ENCODE measurements around the gene RAG1.

RAG1 gene

DNA sequence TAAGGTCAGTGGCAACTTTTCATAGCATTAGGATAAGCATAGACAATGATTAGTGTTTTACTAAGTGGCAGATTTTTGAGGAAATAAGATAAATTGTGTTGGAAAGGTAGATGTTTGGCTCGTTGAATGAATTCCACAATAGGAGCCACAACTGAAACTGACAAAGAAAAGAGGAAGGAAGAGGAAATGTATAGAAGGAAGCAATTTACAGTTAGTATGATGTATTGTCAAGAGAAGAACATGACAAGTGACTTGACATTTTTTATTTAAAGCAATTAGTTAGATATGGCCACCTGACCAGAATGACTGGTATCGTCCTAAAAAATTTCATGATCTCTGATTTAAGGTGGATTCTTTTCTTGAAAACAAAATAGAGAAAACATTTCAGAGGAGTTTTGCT lies 33.3 kb downstream of the RAG1 start:
- Mint-ChIP-seq H3K9me3 (no peaks in the 10 kb centered on the region), H3K36me3 (no peaks in the 10 kb centered on the region), H3K4me1 (no peaks in the 10 kb centered on the region), H3K4me3 (no peak overlapping the region), H3K27ac (no peak overlapping the region), H3K27me3 (peaks cover 3% of the 10 kb centered on the region)
- CTCF ChIA-PET = no interaction called here
- no peak for DNase-seq

DNA sequence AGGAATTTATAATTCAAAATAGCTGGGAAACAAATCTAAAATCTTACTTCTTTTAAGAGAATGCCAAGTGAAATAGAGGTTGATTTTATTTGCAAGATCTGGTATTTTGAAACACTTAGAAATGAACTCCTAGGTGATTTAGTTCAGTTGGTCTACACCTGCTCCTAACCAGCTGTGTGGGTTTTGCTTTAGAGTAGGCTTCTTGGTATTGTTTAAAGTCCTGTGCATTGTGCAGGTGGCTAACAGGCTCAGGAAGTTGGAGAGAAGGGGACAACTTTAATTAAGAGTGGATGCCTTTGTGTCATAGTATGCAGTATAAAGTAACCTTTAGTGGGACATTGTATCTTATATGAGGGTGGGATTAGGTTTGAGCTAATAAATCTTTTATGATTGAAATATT lies 34.3 kb downstream of the RAG1 start:
- CTCF ChIA-PET = interaction anchor here (1.5 kb wide), 1 partner anchor 38 kb away, joined by 5 read pairs; no protein-coding TSS in a partner anchor
- H3K4me3 Mint-ChIP-seq = no peak overlapping the region

DNA sequence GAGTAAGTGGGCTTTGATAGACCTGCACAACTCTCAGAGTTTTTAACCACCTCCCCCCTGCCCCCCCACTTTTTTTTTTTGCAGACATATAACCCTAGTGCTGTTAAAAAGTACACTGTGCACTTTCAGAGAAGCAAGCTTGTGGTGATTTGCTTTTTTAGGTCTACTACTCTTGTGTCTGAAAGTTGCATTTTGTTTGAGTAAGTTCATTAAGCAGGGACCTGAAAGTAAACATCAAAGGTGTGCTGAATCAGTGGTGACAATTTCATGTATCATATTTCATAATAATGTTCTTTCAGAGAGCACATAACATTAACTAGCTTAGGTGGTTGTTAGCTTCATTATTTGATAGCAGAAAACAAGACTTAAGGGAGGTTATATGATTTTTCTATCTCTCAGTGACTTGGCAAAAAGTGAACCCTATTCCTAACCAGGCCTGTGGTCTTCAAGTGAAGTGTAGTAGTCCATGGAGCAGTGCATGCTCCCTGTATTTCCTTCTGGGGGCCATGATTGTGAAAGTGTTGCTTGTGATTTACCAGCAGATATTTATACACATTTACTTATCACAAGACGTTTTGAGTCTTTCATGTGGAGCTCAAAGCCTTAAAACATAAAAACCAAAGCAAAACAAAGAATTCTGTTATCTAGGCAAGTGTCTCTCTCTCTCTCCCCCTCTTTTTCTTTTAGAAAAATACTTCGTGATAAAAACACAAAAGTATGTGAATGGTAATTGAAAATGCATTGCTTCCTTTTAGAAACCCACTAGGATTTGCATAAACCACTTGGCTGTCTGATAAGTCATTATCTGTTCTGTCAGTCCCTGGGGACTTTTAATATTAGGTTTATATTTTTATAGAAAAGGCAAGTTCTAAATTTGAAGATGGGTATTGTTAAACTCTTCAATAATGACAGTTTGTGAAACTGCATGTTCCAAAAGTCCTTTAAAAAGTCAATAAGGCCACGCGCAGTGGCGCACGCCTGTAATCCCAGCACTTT lies 37.7 kb downstream of the RAG1 start:
- Mint-ChIP-seq H3K27me3 (no peaks in the 10 kb centered on the region), H3K4me1 (no peaks in the 10 kb centered on the region), H3K27ac (no peak overlapping the region), H3K36me3 (no peaks in the 10 kb centered on the region), H3K9me3 (no peaks in the 10 kb centered on the region), H3K4me3 (no peak overlapping the region)
- CTCF ChIA-PET = interaction anchor here (0.9 to 1.0 kb wide), 2 partner anchors 12 to 48 kb away, joined by 3 read pairs; no protein-coding TSS in a partner anchor
- DNase-seq = no peak

More for the DNA sequence above, 34.3 kb downstream of the RAG1 start:
- Mint-ChIP-seq H3K4me1 (no peaks in the 10 kb centered on the region), H3K36me3 (no peaks in the 10 kb centered on the region), H3K27ac (no peak overlapping the region), H3K9me3 (no peaks in the 10 kb centered on the region), H3K27me3 (peaks cover 3% of the 10 kb centered on the region)
- DNase-seq = no peak

DNA sequence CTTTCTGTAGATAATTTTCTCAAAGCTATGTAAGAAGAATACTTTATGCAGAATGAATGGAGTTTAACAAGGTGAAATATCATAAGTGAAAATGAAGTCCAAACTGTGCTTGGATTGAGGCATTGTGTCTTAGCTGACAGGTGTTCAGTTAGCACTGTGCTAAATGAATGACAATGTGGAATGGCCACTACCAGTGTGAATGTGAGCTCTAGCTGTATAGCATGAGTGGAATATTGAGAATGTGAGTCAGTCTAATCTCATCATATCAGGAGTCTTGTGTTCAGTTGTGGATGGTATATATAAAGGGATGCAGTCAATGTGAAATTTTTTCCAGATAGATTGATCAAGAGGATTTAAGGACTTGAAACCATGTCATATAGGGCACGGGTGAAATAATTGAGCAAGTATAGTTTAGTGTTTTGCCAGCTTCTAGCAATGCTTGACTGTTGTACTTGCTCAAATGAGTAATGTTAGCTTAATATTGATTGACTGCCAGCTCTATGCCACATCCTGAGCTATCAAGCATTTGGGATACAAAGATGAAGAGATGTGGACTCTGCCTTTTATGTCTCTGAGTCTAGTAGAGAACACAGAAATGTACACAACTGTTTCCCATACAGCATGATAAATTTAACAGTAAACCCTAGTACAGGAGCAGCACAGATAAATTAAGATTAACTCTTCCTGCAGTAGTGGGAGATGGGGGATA lies 40.8 kb downstream of the RAG1 start:
- CTCF ChIA-PET = interaction anchor here (1.1 kb wide), 1 partner anchor 44 kb away, joined by 3 read pairs; no protein-coding TSS in a partner anchor
- Mint-ChIP-seq H3K27ac (no peak overlapping the region), H3K4me1 (no peaks in the 10 kb centered on the region), H3K27me3 (no peaks in the 10 kb centered on the region), H3K9me3 (no peaks in the 10 kb centered on the region), H3K4me3 (no peak overlapping the region), H3K36me3 (no peaks in the 10 kb centered on the region)
- DNase-seq = no peak

DNA sequence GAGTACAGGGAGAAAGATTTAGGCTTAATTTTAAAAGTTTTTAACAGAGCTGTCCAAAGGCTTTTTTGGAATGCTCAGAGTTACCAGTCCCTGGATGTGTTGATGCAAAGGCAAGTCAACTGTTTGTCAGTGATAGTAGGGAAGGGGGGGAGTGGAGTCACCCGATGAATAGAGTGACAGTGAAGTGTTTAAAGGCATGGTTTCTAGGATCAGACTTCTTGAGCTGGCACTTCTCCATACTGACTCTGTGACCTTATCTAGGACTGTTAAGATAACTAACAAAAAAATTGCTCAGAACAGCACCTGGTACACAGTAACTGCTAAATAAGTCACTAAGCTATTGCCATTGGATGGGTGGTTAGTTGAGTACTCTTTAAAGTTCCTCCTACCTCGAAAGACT lies 41.6 kb downstream of the RAG1 start:
- no peaks in the 10 kb centered on the region for H3K36me3 Mint-ChIP-seq
- no peaks in the 10 kb centered on the region for H3K4me1 Mint-ChIP-seq
- no peak overlapping the region for H3K27ac Mint-ChIP-seq
- H3K9me3 Mint-ChIP-seq = no peaks in the 10 kb centered on the region
- H3K4me3 Mint-ChIP-seq = no peak overlapping the region
- H3K27me3 Mint-ChIP-seq = no peaks in the 10 kb centered on the region
- DNase-seq = no peak
- CTCF ChIA-PET = no interaction called here

DNA sequence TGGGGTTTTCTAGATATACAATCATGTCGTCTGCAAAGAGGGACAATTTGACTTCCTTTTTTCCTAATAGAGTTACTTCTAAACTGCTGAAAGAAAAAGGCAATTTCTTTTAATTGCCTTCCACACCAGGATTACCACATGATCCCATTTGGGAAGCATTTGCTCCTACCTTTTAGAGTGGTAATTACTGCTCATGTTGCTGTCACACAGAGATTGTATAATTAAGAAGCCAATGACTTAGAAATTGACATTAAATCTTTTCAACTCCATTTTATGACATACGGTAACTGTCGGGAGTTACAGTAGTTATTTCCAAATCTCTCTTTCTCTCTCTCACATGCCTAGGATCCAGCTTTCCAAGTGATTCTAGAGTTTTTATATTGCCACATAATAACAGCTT lies 48.0 kb downstream of the RAG1 start:
- CTCF ChIA-PET = no interaction called here
- no peaks in the 10 kb centered on the region for H3K9me3 Mint-ChIP-seq
- no peak overlapping the region for H3K4me3 Mint-ChIP-seq
- H3K27ac Mint-ChIP-seq = no peak overlapping the region
- H3K4me1 Mint-ChIP-seq = no peaks in the 10 kb centered on the region
- no peaks in the 10 kb centered on the region for H3K36me3 Mint-ChIP-seq
- no peak for DNase-seq
- peaks cover 8% of the 10 kb centered on the region for H3K27me3 Mint-ChIP-seq

DNA sequence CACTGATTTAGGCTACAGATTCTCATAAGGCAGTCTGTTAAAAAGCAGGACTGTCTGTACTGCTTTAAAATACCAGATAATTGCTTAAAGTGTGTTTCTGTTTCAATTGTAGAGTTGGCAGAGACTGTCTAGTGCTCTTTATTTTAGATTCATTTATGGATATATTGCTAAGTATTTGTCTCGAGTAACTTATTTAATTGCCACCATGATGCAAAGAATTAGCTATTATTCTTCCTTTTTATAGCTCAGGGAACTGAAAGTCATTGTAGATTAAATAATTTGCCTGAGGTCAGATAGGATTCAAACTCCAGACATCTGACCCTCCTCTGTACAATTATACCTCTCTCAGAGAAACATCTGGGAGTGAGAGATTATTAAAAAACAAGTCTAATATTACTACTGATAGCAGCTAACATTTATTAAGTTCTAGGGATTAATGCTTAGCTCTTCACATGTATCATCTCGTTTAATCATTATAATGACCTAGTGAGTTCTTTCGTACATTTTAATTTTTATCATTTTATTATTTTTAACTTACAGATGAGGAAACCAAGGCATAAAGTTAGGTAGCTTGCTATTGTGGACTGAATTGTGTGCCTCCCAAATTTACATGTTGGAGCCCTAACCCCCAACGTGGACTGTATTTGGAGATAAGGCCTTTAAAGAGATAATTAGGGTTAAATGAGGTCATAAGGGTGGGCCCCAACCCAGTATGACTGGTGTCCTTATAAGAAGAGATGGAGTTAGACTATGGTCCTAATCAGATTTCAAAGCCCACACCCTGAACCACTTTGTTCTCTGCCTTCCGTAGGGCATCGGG lies 49.9 kb downstream of the RAG1 start:
- Mint-ChIP-seq H3K27ac (no peak overlapping the region), H3K4me3 (no peak overlapping the region), H3K9me3 (no peaks in the 10 kb centered on the region), H3K27me3 (peaks cover 8% of the 10 kb centered on the region), H3K36me3 (no peaks in the 10 kb centered on the region), H3K4me1 (no peaks in the 10 kb centered on the region)
- no peak for DNase-seq
- CTCF ChIA-PET = interaction anchor here (0.8 to 1.0 kb wide), 2 partner anchors 12 to 53 kb away, joined by 3 read pairs; no protein-coding TSS in a partner anchor

DNA sequence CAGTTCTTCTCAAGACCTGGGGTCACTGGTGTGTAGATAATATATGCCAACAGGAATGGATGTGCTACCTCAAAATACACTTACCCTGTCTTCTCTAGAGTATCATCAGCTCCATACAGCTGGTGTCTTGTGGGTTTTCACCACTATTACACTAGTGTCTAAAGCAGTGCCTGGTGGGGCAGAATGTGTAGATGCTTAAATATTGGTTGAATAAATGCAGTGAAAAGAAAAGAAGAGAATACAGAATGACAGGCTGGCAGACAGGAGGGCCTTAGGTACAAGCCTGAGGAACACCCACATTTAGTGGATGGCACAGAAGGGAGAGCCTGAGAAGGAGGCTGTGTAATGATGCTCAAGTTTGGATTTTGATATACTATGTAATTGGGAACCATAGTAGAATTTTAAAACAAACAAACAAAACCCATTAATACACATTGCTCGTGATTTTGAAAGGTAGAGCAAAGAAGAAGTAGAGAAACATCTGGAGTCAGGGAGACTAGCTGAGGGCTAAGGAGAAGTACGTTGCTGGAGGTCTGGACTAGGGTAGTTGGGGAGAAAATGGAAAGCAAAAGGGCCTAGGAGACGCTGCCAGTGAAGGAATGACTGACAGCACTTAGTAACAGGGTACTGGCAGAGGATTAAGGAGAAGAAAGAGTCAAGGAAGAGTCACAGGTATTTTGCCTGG lies 50.7 kb downstream of the RAG1 start:
- Mint-ChIP-seq H3K27me3 (peaks cover 8% of the 10 kb centered on the region), H3K4me1 (no peaks in the 10 kb centered on the region), H3K27ac (no peak overlapping the region), H3K36me3 (no peaks in the 10 kb centered on the region), H3K9me3 (no peaks in the 10 kb centered on the region), H3K4me3 (no peak overlapping the region)
- CTCF ChIA-PET = interaction anchor here (0.7 to 1.0 kb wide), 3 partner anchors 10 to 277 kb away, joined by 3 read pairs; no protein-coding TSS in a partner anchor
- DNase-seq = no peak

DNA sequence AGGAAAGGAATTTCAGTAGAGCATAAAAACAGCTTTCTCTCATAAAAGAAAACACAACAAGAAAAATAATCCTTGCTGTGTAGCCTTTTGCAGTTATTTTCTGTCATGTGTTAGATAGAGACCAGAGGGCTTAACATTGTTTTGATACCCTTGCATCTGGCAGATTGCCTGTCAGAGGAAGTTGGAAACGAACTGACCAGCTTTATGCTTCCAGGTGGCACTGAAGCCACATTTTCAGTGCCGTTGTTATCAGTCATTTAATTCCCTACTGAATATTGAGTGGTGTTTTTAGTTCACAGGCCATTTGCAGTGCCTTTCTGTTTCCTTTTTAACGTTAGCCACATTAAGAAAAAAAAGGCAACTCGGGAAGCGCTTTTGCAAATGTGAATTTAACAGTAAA lies 51.7 kb downstream of the RAG1 start:
- DNase-seq = no peak
- no peak overlapping the region for H3K4me3 Mint-ChIP-seq
- no peaks in the 10 kb centered on the region for H3K36me3 Mint-ChIP-seq

DNA sequence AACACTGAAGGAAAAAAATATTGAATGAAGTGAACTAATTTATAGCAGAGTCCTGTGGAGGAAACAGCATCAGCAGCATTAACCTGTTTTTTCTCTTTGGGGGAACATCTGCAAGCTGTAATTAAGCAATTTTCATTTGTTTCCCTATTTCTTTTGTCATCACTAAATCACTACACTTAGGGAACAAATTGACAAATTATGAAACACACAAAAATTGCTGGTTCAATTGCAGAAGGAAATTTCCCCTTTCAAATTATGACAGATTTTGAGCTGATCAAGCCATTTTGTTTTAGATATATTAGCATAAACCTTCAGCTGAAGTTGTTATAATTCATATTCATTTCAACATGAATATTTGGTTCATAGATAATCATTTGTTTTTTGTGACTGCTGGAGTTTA lies 52.4 kb downstream of the RAG1 start:
- Mint-ChIP-seq H3K27ac (no peak overlapping the region), H3K4me1 (no peaks in the 10 kb centered on the region), H3K27me3 (peaks cover 8% of the 10 kb centered on the region), H3K36me3 (no peaks in the 10 kb centered on the region), H3K4me3 (no peak overlapping the region), H3K9me3 (no peaks in the 10 kb centered on the region)
- DNase-seq = no peak
- CTCF ChIA-PET = interaction anchor here (1.4 kb wide), 1 partner anchor 127 kb away, joined by 3 read pairs; no protein-coding TSS in a partner anchor

More for the DNA sequence above, 51.7 kb downstream of the RAG1 start:
- Mint-ChIP-seq H3K9me3 (no peaks in the 10 kb centered on the region), H3K27me3 (peaks cover 8% of the 10 kb centered on the region), H3K4me1 (no peaks in the 10 kb centered on the region), H3K27ac (no peak overlapping the region)
- CTCF ChIA-PET = interaction anchor here (0.7 to 0.8 kb wide), 2 partner anchors 9 to 278 kb away, joined by 3 read pairs; no protein-coding TSS in a partner anchor

DNA sequence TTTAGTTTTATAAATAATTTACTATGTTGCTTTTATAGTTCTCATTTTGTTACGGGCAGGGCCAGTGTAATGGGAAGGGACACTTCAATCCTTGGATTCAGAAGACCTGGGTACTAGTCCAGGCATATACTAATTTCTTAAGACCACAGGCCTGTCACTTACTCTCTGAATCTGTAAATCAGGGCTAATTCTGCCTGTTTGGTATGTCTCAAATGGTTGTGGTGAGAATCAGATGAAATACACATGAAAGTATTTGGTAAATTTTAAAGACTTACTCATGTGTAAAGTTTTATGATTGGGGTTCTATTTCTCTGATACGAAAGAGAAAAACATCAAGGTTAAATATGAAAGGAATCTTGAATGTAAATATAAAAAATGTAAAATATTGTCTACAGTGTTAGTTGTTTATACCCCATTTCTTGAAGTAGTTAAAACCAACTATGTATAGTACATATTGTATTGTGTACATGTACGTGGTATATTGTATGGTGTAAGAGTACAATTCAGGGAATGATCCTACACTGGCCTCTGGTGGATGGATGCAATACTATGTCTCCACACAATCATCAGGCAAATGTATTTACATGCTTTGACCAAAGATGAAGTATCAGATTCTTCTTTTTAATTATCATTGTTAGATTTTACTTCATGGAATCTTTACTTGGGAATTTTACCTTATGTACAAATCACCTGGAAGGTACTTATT lies 54.8 kb downstream of the RAG1 start:
- H3K36me3 Mint-ChIP-seq = no peaks in the 10 kb centered on the region
- no peak overlapping the region for H3K4me3 Mint-ChIP-seq
- CTCF ChIA-PET = interaction anchor here (1.1 kb wide), 1 partner anchor 58 kb away, joined by 4 read pairs; no protein-coding TSS in a partner anchor
- H3K27ac Mint-ChIP-seq = no peak overlapping the region
- no peak for DNase-seq
- peaks cover 8% of the 10 kb centered on the region for H3K27me3 Mint-ChIP-seq
- H3K9me3 Mint-ChIP-seq = no peaks in the 10 kb centered on the region
- no peaks in the 10 kb centered on the region for H3K4me1 Mint-ChIP-seq

DNA sequence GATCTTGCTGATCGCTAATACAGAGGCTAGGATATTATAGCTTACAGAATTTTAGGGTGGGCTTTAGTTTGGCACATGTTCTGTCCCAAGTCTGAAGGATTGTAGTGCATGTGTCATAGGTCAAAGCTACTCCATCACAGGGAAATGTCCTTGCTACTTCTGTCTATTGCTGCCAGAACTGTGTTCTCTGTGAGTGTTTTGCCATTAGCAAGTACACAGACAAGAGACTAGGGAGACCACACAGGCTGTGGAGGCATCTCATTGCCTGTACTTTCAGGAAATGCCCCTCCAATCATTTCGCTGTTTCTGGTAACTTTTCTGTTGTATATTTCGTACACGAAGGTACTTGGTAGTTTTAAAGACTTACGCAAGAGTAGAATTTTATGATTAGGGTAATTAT lies 55.7 kb downstream of the RAG1 start:
- H3K4me1 Mint-ChIP-seq = no peaks in the 10 kb centered on the region
- H3K36me3 Mint-ChIP-seq = no peaks in the 10 kb centered on the region
- no peak for DNase-seq
- CTCF ChIA-PET = interaction anchor here (1.1 kb wide), 1 partner anchor 59 kb away, joined by 4 read pairs; no protein-coding TSS in a partner anchor
- peaks cover 4% of the 10 kb centered on the region for H3K27me3 Mint-ChIP-seq
- H3K9me3 Mint-ChIP-seq = no peaks in the 10 kb centered on the region
- H3K27ac Mint-ChIP-seq = no peak overlapping the region
- H3K4me3 Mint-ChIP-seq = no peak overlapping the region

DNA sequence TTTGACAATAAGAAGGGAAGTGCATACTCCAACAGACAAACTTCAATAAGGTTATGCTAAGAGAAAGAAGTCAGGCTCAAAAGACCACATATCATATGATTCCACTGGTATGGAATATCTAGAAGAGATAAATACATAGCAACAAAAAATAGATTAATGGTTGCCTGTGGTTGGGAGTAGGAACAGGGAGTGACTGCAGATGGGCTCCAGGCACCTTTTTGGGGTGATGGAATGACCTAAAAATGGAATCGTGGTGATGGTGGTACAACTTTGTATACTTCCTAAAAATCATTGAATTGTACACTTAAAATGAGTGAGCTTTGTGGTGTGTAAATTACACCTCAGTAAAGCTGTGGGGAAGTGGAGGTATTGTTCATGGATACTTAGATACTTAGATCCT lies 59.2 kb downstream of the RAG1 start:
- no peaks in the 10 kb centered on the region for H3K9me3 Mint-ChIP-seq
- H3K27ac Mint-ChIP-seq = no peak overlapping the region
- H3K36me3 Mint-ChIP-seq = no peaks in the 10 kb centered on the region
- DNase-seq = no peak
- no peak overlapping the region for H3K4me3 Mint-ChIP-seq
- CTCF ChIA-PET = interaction anchor here (0.9 to 1.1 kb wide), 2 partner anchors 47 to 62 kb away, joined by 3 read pairs; no protein-coding TSS in a partner anchor
- H3K27me3 Mint-ChIP-seq = no peaks in the 10 kb centered on the region
- H3K4me1 Mint-ChIP-seq = no peaks in the 10 kb centered on the region

Data from activated naive CD4-positive, alpha-beta T cell treated with anti-CD3 and anti-CD28 coated beads, Interleukin-2, amount 10 ng/mL, durations not matched to agents 7 days and 5 days (primary cell).